ENCODE data around the gene C3orf49.

Gene C3orf49

GRCh38 chr3:63869940-63870614 lies 51.0 kb downstream of the C3orf49 start:
- Histone ChIP-seq H3K27ac (no peak overlapping the region), H3K79me2 (peaks cover 14% of the 10 kb centered on the region), H3K4me3 (ENCODE audit: low read depth, low read length) (no peak overlapping the region), H3K4me1 (peaks cover 18% of the 10 kb centered on the region), H3K36me3 (ENCODE audit: control insufficient read depth, insufficient read depth, low read length) (no peaks in the 10 kb centered on the region), H2AFZ (no peak overlapping the region), H3K4me2 (ENCODE audit: low read length) (peak overlapping the region; percentile 14), H3K9me3 (ENCODE audit: control insufficient read depth, low read length) (no peaks in the 10 kb centered on the region), H3K9ac (no peak overlapping the region), H3K27me3 (ENCODE audit: control insufficient read depth, insufficient read depth, low read length) (no peaks in the 10 kb centered on the region)
- TF ChIP-seq, protein P1, sequence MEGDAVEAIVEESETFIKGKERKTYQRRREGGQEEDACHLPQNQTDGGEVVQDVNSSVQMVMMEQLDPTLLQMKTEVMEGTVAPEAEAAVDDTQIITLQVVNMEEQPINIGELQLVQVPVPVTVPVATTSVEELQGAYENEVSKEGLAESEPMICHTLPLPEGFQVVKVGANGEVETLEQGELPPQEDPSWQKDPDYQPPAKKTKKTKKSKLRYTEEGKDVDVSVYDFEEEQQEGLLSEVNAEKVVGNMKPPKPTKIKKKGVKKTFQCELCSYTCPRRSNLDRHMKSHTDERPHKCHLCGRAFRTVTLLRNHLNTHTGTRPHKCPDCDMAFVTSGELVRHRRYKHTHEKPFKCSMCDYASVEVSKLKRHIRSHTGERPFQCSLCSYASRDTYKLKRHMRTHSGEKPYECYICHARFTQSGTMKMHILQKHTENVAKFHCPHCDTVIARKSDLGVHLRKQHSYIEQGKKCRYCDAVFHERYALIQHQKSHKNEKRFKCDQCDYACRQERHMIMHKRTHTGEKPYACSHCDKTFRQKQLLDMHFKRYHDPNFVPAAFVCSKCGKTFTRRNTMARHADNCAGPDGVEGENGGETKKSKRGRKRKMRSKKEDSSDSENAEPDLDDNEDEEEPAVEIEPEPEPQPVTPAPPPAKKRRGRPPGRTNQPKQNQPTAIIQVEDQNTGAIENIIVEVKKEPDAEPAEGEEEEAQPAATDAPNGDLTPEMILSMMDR (IDR thresholded peaks at IDR 0.05), result no peak

DNA sequence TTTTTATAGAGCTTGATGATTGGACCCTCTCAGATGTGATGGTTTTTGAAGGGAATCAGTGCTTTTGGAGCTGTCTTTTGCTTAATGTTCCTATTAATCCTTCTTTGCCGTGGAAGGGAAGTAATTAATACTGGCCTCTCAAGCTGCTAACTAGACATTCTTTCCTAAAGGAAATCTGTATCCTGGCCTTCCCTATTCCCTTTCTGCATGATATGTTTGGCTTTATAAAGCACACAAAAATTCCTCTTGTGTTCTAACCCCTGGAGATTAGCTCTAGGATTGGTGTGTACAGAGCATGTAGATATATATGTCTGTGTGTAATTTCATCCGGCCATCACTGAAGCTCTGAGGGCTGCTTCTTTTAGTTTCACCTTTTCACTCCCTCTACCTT lies 51.5 kb downstream of the C3orf49 start:
- no peak overlapping the region for H3K27ac ChIP-seq
- peak overlapping the region; percentile 13 for H3K4me3 ChIP-seq (ENCODE audit: low read depth, low read length)
- H3K79me2 ChIP-seq, result peaks cover 15% of the 10 kb centered on the region
- H3K9ac ChIP-seq, result no peak overlapping the region
- peaks cover 18% of the 10 kb centered on the region for H3K4me1 ChIP-seq
- no peaks in the 10 kb centered on the region for H3K36me3 ChIP-seq (ENCODE audit: control insufficient read depth, insufficient read depth, low read length)
- no peaks in the 10 kb centered on the region for H3K9me3 ChIP-seq (ENCODE audit: control insufficient read depth, low read length)
- H3K4me2 ChIP-seq (ENCODE audit: low read length), result peak overlapping the region; percentile 14
- H3K27me3 ChIP-seq (ENCODE audit: control insufficient read depth, insufficient read depth, low read length), result no peaks in the 10 kb centered on the region
- H2AFZ ChIP-seq, result no peak overlapping the region
- TF ChIP-seq, protein P1 (IDR thresholded peaks at IDR 0.05), result no peak

DNA sequence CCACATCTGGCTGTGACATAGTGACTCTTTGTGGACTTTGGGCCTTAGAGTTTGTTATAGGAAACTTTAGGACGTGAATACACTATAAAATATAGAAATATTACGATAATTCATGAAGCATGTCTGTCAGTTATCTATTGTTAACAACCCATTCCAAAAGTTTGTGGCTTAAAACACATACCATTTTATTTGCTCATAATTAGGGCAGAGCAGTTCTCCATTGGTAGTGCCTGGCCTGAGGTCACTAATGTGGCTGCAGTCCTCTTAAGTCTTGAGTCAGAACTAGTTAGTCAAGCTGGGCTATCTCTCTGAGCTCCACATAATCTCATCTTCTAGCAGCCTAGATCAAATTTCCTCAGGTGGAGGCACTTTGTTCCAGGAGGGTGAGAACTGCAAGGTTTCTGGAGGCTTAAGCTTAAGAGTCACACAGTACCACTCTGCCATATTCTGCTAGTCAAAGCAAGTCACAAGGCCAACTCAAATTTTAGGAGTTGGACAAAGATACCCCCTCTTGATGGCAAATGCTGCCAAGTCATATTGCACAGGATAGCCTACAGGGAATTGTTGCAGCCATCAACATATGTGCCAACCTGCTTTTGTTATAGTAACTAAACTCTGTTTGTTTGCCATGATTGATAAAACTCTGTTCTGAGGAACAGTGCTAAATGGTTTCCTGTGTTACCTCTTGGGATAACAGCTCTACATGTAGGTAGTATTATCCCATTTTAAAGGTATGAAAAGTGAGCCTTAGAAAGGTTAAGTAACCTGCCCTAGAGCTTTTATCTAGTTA lies 53.2 kb downstream of the C3orf49 start:
- Histone ChIP-seq H3K9ac (no peak overlapping the region), H3K4me3 (ENCODE audit: low read depth, low read length) (no peak overlapping the region), H2AFZ (no peak overlapping the region), H3K27ac (no peak overlapping the region), H3K9me3 (ENCODE audit: control insufficient read depth, low read length) (no peaks in the 10 kb centered on the region), H3K36me3 (ENCODE audit: control insufficient read depth, insufficient read depth, low read length) (no peaks in the 10 kb centered on the region), H3K4me2 (ENCODE audit: low read length) (no peak overlapping the region), H3K27me3 (ENCODE audit: control insufficient read depth, insufficient read depth, low read length) (no peaks in the 10 kb centered on the region), H3K4me1 (peaks cover 19% of the 10 kb centered on the region), H3K79me2 (peaks cover 18% of the 10 kb centered on the region)
- TF ChIP-seq, protein P1 (IDR thresholded peaks at IDR 0.05), result no peak

DNA sequence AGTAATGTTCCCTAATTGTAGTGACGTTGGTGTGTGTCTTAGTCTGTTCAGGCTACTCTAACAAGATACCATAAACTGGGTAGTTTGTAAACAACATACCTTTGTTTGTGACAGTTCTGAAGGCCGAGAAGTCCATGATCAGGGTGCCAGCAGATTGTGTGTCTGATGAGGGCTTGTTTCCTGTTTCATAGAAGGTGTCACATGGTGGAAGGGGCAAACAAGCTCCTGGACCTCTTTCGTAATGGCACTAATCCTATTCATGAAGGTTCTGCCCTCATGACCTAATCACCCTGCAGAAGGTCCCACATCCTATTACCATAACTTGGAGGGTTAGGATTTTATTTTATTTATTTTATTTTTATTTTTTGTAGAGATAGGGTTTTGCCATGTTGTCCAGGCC lies 55.7 kb downstream of the C3orf49 start:
- Histone ChIP-seq H3K36me3 (ENCODE audit: control insufficient read depth, insufficient read depth, low read length) (no peaks in the 10 kb centered on the region), H3K4me2 (ENCODE audit: low read length) (no peak overlapping the region), H2AFZ (no peak overlapping the region), H3K4me3 (ENCODE audit: low read depth, low read length) (no peak overlapping the region), H3K27ac (no peak overlapping the region), H3K79me2 (peaks cover 25% of the 10 kb centered on the region), H3K9me3 (ENCODE audit: control insufficient read depth, low read length) (no peaks in the 10 kb centered on the region), H3K9ac (no peak overlapping the region), H3K27me3 (ENCODE audit: control insufficient read depth, insufficient read depth, low read length) (no peaks in the 10 kb centered on the region), H3K4me1 (peaks cover 31% of the 10 kb centered on the region)
- TF ChIP-seq, protein P1 (IDR thresholded peaks at IDR 0.05), result no peak

All from parathyroid adenoma (tissue), 2 donors.